BE2C (cell line): ENCODE data around the gene CPED1.

Experiments used
- DNase-seq: peaks from one replicate; pipeline ENCODE4 v3.0.0-alpha.2; 2020
- H3K27me3 ChIP-seq: fragments of 250-450 bp; sonication (Bioruptor Pico); 2 replicates; pipeline ENCODE4 v1.5.1; 2020; ENCODE audit warnings: mild to moderate bottlenecking
- H3K36me3 ChIP-seq: fragments of 250-450 bp; sonication (Bioruptor Pico); 2 replicates; pipeline ENCODE4 v1.5.1; 2020; ENCODE audit warnings: mild to moderate bottlenecking
- H3K4me1 ChIP-seq: fragments of 250-450 bp; sonication (Bioruptor Pico); 2 replicates; pipeline ENCODE4 v1.5.1; 2020
- H3K4me3 ChIP-seq: 2 replicates; pipeline ENCODE4 v1.5.1; 2011; ENCODE audit warnings: low read depth, low read length
- H3K9me3 ChIP-seq: fragments of 250-450 bp; sonication (Bioruptor Pico); 2 replicates; pipeline ENCODE4 v1.5.1; 2020
- TF ChIP-seq, protein P1 (sequence below): IDR thresholded peaks from 2 replicates; pipeline ENCODE4 v1.5.1; 2012; ENCODE audit warnings: mild to moderate bottlenecking, low read depth, low read length

The CPED1 gene

DNA sequence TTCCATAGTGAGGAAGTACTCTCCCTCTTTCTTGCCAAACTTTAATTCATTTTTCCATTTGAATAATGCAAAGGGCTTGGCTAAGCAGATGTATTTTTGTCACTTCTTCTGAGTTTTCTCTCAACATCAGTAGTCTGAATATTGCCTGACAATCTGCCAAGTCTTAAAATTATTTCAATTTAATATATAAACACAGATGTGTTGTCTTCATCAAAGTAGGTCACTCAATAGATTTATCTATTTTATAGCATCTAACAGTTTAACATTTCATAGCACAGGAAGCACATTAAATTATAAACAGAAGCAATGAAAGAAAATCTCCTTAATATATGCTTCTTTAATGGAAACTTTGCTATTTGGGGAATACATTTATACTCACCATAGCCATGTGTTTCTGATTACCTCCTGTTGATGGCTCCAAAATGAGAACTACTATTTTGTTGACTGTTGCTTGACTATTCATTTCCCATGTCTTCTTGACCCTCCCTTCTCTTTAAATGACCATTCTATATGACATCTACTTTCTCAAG, 4.5 kb downstream of the CPED1 start:
- TF ChIP-seq, protein P1, sequence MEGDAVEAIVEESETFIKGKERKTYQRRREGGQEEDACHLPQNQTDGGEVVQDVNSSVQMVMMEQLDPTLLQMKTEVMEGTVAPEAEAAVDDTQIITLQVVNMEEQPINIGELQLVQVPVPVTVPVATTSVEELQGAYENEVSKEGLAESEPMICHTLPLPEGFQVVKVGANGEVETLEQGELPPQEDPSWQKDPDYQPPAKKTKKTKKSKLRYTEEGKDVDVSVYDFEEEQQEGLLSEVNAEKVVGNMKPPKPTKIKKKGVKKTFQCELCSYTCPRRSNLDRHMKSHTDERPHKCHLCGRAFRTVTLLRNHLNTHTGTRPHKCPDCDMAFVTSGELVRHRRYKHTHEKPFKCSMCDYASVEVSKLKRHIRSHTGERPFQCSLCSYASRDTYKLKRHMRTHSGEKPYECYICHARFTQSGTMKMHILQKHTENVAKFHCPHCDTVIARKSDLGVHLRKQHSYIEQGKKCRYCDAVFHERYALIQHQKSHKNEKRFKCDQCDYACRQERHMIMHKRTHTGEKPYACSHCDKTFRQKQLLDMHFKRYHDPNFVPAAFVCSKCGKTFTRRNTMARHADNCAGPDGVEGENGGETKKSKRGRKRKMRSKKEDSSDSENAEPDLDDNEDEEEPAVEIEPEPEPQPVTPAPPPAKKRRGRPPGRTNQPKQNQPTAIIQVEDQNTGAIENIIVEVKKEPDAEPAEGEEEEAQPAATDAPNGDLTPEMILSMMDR: no peak
- H3K27me3 ChIP-seq: peaks cover 74% of the 10 kb centered on the region
- no peaks in the 10 kb centered on the region for H3K9me3 ChIP-seq

DNA sequence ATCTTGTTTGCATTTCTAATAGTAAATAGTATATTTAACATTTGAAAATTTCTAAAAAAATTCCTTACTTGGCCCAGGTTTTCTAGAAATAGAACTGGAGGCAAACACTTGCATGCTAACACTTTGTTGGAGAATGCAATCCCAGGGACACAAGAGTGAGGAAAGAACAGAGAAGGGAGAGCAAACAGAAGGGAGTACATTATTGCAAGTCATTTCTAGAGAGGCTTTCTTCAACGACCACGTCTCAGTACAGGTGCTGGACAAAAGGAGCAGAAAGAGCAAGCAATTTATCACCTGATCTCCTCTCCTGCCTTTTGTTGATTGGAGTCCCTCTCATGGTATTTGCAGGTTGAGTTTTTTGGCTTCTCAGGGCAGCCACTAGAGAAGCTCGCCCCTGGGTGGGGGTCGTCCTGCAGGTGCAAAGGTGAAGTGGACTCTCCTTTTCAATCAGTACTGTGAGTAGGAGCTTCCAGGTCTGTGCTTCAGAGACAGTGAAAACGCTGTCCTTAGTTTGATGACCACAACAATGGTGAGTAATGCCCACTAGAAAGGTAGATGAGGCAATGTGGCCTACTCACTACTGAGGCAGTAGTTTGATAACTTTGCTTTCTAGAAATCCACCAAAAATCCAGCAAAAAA, 5.2 kb downstream of the CPED1 start:
- H3K36me3 ChIP-seq: no peaks in the 10 kb centered on the region
- no peak for DNase-seq
- H3K4me1 ChIP-seq: no peaks in the 10 kb centered on the region
- H3K4me3 ChIP-seq: no peak overlapping the region
- TF ChIP-seq, protein P1: no peak
- H3K27me3 ChIP-seq: peaks cover 68% of the 10 kb centered on the region
- no peaks in the 10 kb centered on the region for H3K9me3 ChIP-seq

More for the DNA sequence above, 4.5 kb downstream of the CPED1 start:
- Histone ChIP-seq H3K4me1 (no peaks in the 10 kb centered on the region), H3K4me3 (no peak overlapping the region), H3K36me3 (no peaks in the 10 kb centered on the region)
- no peak for DNase-seq

DNA sequence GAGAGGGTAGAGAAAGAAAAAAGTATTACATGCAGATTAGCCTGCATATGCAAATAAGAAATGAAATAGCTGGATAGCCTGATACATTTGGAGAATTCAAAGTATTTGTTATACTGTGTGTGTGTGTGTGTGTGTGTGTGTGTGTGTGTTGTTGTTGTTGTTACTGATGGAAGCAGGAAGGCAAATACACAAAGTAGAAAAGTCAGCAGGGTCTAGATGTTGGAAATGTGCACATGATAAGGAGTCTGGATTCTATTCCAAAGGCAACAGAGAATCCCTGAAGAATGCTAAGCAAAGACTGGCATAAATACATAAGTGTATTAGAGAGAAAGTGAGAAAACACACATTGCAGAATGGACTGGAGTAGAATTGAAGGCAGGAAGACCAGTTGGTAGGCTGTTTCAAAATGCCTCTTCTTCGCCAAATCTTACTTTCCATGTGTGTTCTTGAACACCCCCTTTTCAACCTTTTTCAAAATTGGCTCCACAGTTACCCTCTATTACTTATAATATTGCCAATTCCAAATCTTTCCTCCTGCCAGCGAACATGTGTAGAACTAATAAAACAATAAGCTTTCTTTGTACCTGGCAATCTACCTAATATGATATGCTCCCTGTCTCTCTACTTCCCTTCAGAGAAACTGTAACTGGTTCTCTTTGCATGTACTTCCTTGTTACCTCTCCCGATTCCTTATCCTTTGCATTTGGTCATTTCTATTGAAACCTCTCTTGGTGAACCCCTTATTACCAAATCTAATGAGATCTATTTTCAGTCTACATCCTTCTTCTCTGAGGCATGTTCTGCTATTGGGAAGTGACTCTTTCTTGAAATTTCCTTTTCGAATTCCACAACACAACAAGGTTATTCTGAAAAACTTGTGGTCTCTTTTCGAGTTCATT, 6.2 kb downstream of the CPED1 start:
- no peak for DNase-seq
- no peaks in the 10 kb centered on the region for H3K36me3 ChIP-seq
- TF ChIP-seq, protein P1: no peak
- H3K4me3 ChIP-seq: no peak overlapping the region
- no peaks in the 10 kb centered on the region for H3K9me3 ChIP-seq
- H3K27me3 ChIP-seq: peaks cover 57% of the 10 kb centered on the region
- H3K4me1 ChIP-seq: no peaks in the 10 kb centered on the region

DNA sequence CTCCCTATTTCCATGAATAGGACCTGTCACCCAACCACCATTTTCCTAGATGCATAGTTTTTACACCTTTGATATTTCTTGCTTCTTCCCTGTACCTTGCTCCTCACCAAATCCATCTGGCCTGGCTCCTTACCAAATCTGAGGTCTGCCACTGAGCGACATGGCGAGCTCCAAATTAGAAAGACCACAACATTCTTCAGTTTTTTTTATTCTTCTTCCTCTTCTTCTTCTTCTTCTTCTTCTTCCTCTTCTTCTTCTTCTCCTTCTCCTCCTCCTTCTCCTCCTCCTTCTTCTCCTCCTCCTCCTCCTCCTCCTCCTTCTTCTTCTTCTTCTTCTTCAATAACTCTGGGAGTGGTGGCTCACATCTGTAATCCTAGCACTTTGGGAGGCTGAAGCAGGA, 7.1 kb downstream of the CPED1 start:
- H3K9me3 ChIP-seq: no peaks in the 10 kb centered on the region
- no peak overlapping the region for H3K4me3 ChIP-seq
- peaks cover 49% of the 10 kb centered on the region for H3K27me3 ChIP-seq
- no peaks in the 10 kb centered on the region for H3K4me1 ChIP-seq
- no peak for DNase-seq
- TF ChIP-seq, protein P1: no peak
- no peaks in the 10 kb centered on the region for H3K36me3 ChIP-seq

DNA sequence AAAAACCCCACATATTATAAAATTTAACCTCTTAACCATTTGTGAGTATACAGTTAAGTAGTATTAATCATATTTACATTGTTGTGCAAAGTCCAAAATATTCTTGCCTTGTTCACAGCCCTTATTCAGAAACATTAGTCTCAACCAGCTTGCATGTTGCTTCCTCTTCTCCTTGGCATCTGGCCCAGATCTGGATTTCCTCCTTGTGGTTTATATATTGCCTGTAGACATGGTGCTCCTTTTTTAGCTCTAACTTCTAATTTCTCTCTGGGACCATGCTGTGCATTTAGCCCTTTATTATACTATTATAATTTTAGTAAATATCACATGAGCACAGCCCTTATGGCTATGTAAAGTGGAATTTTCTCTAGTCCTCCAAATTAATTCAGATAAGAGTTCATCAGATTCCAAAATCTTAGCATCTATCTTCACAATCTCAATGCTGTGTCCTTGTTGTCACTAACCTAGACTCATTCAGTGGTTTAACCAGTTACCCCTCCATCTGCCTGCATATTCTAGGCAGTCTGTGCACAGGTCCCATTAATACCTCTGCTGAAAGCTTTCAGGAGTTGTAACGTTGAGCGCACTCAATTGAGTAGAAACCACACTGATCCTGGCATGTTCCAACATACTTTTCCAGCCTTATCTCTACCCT, 7.9 kb downstream of the CPED1 start:
- no peak for DNase-seq
- H3K4me1 ChIP-seq: no peaks in the 10 kb centered on the region
- H3K36me3 ChIP-seq: no peaks in the 10 kb centered on the region
- H3K4me3 ChIP-seq: no peak overlapping the region
- peaks cover 40% of the 10 kb centered on the region for H3K27me3 ChIP-seq
- TF ChIP-seq, protein P1: no peak
- H3K9me3 ChIP-seq: no peaks in the 10 kb centered on the region
